HG03025 (cell line): ENCODE data around the gene CRIP3.

Experiments
- ATAC-seq: cut with Tn5 transposase; IDR thresholded peaks from one replicate; pipeline ENCODE4 v1.9.1; 2021; ENCODE audit warnings: mild to moderate bottlenecking, moderate library complexity; ENCODE audit not compliant: unreplicated experiment, low FRiP score

CRIP3 gene

GRCh38 chr6:43290905-43291355, 17.7 kb downstream of the CRIP3 start:
- no peak for ATAC-seq

- no peak for ATAC-seq
Observed at GRCh38 chr6:43290339-43290904, 18.2 kb downstream of the CRIP3 start.

- ATAC-seq = no peak
Observed at GRCh38 chr6:43287717-43288679, 20.6 kb downstream of the CRIP3 start.

GRCh38 chr6:43286980-43287716, 21.5 kb downstream of the CRIP3 start:
- no peak for ATAC-seq

- no peak for ATAC-seq
Observed at GRCh38 chr6:43286456-43286979, 22.1 kb downstream of the CRIP3 start.

GRCh38 chr6:43285832-43286231, 22.8 kb downstream of the CRIP3 start:
- no peak for ATAC-seq

GRCh38 chr6:43284991-43285781, 23.4 kb downstream of the CRIP3 start:
- ATAC-seq = no peak

GRCh38 chr6:43283905-43284304, 24.7 kb downstream of the CRIP3 start:
- no peak for ATAC-seq

- ATAC-seq = no peak
Observed at GRCh38 chr6:43283514-43283901, 25.1 kb downstream of the CRIP3 start.

GRCh38 chr6:43282636-43283513, 25.8 kb downstream of the CRIP3 start:
- ATAC-seq = no peak

- ATAC-seq = no peak
Observed at GRCh38 chr6:43282060-43282459, 26.6 kb downstream of the CRIP3 start.

GRCh38 chr6:43280234-43280633, 28.4 kb downstream of the CRIP3 start:
- ATAC-seq = no peak

GRCh38 chr6:43278524-43279078, 30.0 kb downstream of the CRIP3 start:
- no peak for ATAC-seq

GRCh38 chr6:43277643-43278523, 30.7 kb downstream of the CRIP3 start:
- no peak for ATAC-seq

GRCh38 chr6:43277306-43277642, 31.4 kb downstream of the CRIP3 start:
- no peak for ATAC-seq

- ATAC-seq = no peak
Observed at GRCh38 chr6:43276577-43277305, 31.9 kb downstream of the CRIP3 start.

GRCh38 chr6:43275801-43276576, 32.6 kb downstream of the CRIP3 start:
- no peak for ATAC-seq
